ENCODE measurements around the gene AGBL5. TPM values are rescaled to one million over a fixed set of nuclear protein-coding genes. Genes with fewer than 3 reads are reported as not detected.

The AGBL5 gene
- total RNA-seq, 1 donor from 2014 or later = 24.3 TPM

- no peak for DNase-seq (ENCODE audit: low read depth, low spot score)
Observed at GRCh38 chr2:27077231-27077630, 25.8 kb downstream of the AGBL5 start.

DNA sequence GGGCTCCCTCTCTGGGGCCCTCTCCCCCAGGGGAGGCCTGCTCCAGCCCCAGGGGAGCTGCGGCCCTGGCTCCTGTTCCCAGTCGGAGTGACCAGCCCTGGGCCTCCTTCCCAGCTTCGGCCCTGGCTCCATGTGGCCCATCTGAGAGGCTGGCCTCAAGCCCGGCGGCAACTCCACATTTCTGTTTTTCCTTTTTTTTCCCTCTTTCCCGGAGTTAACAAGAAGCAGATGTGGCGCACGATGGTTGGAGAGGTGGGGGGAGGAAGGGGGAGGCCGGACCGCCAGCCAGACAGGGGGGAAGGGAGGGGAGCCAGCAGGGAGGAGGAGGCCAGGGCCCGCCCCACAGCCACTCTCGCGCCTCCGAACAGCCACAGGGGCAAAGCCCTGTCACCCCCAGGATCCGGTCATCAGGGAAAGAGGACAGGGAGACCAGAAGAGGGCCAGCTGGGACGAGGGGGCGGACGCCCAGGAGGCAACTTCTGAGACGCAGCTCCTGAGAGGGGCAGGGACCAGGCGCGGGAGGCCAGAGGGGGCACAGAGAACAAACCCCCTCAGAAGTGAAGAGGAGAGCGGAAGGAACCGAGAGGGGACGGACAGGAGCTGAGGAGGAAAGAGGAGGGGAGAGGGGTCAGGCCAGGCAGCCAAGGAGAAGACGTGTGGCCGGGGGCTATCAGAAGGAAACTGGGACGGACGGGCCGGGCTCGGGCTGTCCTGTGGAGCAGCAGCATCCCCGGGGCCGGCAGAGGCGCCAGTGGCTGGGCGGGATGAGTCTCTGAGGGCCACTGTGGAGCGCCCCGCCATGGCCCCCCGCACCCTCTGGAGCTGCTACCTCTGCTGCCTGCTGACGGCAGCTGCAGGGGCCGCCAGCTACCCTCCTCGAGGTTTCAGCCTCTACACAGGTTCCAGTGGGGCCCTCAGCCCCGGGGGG is 27.1 kb downstream of the AGBL5 start, which contains the start of gene EMILIN1:
Gene EMILIN1, plus strand, starts transcription at position 349 of the 928 bp plus-strand sequence. Its CDS starts 451 bp downstream, at position 800.
- no peak for DNase-seq (ENCODE audit: low read depth, low spot score)

- no peak for DNase-seq (ENCODE audit: low read depth, low spot score)
Observed at GRCh38 chr2:27079233-27080139, 28.0 kb downstream of the AGBL5 start.

GRCh38 chr2:27080140-27080469 is 28.6 kb downstream of the AGBL5 start:
- no peak for DNase-seq (ENCODE audit: low read depth, low spot score)

DNA sequence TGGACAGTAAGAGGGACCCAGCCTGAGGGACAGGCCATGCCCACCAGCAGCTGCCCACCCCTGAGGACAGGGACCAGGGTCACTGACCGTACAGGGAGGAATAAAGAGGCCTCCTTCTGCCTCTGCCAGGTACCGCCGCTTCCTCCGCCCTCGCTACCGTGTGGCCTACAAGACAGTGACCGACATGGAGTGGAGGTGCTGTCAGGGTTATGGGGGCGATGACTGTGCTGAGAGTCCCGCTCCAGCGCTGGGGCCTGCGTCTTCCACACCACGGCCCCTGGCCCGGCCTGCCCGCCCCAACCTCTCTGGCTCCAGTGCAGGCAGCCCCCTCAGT is 29.1 kb downstream of the AGBL5 start:
- DNase-seq (ENCODE audit: low read depth, low spot score) = no peak

GRCh38 chr2:27081984-27082772 is 30.7 kb downstream of the AGBL5 start:
- no peak for DNase-seq (ENCODE audit: low read depth, low spot score)

- DNase-seq (ENCODE audit: low read depth, low spot score) = no peak
Observed at GRCh38 chr2:27082773-27083409, 31.4 kb downstream of the AGBL5 start.

DNA sequence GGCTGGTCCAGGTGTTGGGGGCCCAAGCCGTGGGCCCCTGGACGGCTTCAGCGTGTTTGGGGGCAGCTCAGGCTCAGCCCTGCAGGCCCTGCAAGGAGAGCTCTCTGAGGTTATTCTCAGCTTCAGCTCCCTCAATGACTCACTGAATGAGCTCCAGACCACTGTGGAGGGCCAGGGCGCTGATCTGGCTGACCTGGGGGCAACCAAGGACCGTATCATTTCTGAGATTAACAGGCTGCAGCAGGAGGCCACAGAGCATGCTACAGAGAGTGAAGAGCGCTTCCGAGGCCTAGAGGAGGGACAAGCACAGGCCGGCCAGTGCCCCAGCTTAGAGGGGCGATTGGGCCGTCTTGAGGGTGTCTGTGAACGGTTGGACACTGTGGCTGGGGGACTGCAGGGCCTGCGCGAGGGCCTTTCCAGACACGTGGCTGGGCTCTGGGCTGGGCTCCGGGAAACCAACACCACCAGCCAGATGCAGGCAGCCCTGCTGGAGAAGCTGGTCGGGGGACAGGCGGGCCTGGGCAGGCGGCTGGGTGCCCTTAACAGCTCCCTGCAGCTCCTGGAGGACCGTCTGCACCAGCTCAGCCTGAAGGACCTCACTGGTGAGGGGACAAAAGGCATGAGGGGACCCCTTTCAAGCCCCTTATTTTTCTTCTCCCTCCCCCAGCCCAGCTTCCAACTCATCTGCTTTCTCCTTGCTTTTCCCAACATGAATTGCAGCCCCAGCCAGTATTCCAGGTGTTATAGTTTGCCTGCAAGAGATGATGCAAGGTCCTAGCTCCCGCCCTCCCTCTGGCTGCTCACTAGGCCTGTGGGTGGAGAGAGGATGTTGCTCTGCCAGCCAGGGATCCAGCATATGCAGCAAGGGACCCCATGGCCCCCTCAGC is 32.2 kb downstream of the AGBL5 start:
- DNase-seq (ENCODE audit: low read depth, low spot score) = no peak

GRCh38 chr2:27084297-27085061 is 33.0 kb downstream of the AGBL5 start:
- no peak for DNase-seq (ENCODE audit: low read depth, low spot score)

DNA sequence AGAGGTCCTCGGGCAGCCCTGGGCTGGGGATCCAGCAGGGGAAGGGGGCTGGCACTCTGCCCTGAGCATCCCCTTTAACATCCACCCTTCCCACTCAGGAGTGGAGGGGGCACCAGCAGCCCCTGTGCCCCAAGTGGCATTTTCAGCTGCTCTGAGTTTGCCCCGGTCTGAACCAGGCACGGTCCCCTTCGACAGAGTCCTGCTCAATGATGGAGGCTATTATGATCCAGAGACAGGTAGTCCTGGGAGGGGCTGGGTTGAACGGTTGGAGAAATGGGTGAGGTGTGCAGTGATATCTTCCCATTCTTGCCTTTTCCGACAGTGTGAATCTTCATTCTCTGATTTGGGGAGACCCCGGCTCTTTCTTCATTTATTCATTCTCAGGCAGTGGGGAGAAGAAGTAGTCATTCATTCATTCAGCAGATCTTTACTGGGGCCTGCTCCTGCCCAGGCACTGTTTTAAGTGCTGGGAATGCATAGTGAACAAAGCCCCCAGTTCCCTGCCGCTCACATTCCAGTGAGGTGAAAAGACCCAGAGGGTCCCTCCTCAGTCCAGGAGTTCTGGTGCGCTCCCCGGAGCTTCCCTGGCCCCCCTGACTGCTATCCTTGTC is 33.7 kb downstream of the AGBL5 start:
- no peak for DNase-seq (ENCODE audit: low read depth, low spot score)

GRCh38 chr2:27085673-27086089 is 34.2 kb downstream of the AGBL5 start:
- no peak for DNase-seq (ENCODE audit: low read depth, low spot score)

- peak; percentile 65 for DNase-seq (ENCODE audit: low read depth, low spot score)
Observed at GRCh38 chr2:27086090-27086723, 34.7 kb downstream of the AGBL5 start.

DNA sequence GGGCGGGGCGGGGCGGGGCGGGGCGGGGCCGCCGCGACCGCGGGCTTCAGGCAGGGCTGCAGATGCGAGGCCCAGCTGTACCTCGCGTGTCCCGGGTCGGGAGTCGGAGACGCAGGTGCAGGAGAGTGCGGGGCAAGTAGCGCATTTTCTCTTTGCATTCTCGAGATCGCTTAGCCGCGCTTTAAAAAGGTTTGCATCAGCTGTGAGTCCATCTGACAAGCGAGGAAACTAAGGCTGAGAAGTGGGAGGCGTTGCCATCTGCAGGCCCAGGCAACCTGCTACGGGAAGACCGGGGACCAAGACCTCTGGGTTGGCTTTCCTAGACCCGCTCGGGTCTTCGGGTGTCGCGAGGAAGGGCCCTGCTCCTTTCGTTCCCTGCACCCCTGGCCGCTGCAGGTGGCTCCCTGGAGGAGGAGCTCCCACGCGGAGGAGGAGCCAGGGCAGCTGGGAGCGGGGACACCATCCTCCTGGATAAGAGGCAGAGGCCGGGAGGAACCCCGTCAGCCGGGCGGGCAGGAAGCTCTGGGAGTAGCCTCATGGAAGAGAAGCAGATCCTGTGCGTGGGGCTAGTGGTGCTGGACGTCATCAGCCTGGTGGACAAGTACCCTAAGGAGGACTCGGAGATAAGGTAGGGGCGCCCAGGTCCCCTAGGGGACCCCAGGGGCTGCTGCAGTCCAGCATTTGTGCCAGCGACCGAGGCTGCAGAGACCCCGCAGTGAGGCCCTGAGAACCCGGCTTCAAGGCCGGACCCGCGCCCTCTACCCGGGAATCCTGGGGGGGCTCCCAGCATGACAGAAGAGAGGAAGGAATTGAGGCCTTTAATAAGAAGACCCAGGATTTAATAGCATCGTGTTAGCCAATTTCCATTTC is 35.5 kb downstream of the AGBL5 start, which contains the start of gene KHK:
Gene KHK, plus strand, starts transcription at position 49 of the 870 bp plus-strand sequence. Its CDS starts 488 bp downstream, at position 537.
- DNase-seq (ENCODE audit: low read depth, low spot score) = no peak

DNA sequence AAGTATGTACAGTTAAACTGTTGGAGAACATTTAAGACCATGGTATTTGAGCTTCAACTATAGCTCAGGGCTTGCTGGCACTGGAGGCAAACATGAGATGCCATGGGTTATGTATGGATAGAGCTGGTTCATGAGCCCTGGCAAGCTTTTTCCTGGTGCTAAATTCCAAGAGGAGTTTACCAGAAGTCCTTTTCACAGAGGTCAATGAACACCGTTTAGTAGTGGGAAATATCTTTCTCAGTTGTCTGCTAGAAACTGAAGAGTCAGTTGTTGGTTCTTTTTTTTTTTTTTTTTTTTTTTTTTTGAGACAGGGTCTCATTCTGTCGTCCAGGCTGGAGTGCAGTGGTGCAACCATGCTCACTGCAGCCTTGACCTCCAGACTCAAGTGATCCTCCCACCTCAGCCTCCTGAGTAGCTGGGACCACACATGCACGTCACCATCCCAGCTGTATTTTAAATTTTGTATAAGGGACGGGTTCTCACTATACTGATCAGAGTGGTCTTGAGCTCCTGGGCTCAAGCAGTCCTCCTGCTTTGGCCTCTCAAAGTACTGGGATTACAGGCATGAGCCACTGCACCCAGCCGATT is 36.4 kb downstream of the AGBL5 start:
- DNase-seq (ENCODE audit: low read depth, low spot score) = no peak

DNA sequence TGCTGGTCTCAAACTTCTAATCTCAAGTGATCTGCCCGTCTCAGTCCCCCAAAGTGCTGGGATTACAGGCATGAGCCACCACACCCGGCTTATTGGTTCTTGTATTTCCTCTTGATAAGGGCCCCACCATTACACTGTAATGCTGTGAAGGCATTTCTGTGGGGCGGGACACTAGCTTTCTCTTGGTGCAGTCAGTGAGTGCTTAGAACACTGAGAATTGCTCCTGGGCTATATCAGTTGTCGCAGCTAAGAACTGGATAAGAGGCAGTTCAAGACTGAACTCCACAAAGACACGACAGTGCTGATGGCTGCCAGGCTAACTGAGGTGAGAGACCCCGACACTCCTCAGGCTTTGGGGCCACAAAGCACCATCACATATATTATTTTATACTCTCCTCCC is 37.2 kb downstream of the AGBL5 start:
- DNase-seq (ENCODE audit: low read depth, low spot score) = no peak

- DNase-seq (ENCODE audit: low read depth, low spot score) = no peak
Observed at GRCh38 chr2:27089111-27089954, 37.9 kb downstream of the AGBL5 start.
